PFSK-1 (cell line): ENCODE measurements around the gene EPN3.

ENCODE experiments used
- FOXP2 ChIP-seq: optimal IDR thresholded peaks from 2 replicates; pipeline ENCODE3; 2011; ENCODE audit warnings: borderline replicate concordance, control low read depth, inconsistent platforms; ENCODE audit not compliant: insufficient read depth; ENCODE audit errors: extremely low read length, extremely low read depth
- POLR2AphosphoS5 ChIP-seq: IDR thresholded peaks from 2 replicates; pipeline ENCODE4 v1.6.1; 2012; ENCODE audit warnings: low read depth, mild to moderate bottlenecking, control low read depth, low read length, moderate library complexity
- REST ChIP-seq, 2 experiments: IDR thresholded peaks; 2 replicates each; pipeline versions ENCODE4 v1.6.1 to v1.8.0; 2011 to 2012; ENCODE audit warnings: low read depth in 2 of 2, low read length in 2 of 2, control low read depth in 1 of 2, inconsistent platforms in 1 of 2, mild to moderate bottlenecking in 1 of 2, moderate library complexity in 1 of 2; ENCODE audit not compliant: insufficient read depth in 1 of 2
- SIN3A ChIP-seq: IDR thresholded peaks from 2 replicates; pipeline ENCODE4 v1.6.1; 2012; ENCODE audit warnings: mild to moderate bottlenecking, low read length, moderate library complexity, borderline replicate concordance; ENCODE audit not compliant: insufficient read depth
- TAF1 ChIP-seq: IDR thresholded peaks from 2 replicates; pipeline ENCODE4 v1.6.1; 2012; ENCODE audit warnings: low read length, control low read depth, borderline replicate concordance; ENCODE audit not compliant: insufficient read depth

EPN3 gene

DNA sequence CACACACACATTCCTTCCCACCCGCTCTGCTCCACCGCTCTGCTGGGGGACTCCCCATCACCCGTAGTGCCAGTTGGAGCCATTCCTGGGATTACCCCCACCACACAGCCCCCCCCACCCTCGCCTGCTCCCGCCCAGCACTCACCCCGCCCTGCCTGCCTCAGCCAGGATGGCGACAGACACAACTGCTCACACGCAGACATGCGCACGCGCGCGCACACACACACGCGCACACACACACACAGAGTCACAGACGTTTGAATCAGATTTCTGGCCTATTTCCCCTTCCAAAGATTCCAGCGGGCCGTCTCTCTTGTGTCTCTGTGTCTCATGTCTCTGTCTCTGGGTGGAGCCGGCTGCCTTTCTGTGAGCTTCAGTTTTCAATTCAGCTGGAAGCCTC, 32.4 kb downstream of the EPN3 start:
- TF ChIP-seq REST (IDR thresholded peaks at IDR 0.05; ENCODE audit: insufficient read depth in 1 of 2, low read depth in 2 of 2, low read length in 2 of 2) (no peak), TAF1 (no peak), POLR2AphosphoS5 (no peak), FOXP2 (no peak), SIN3A (no peak)

DNA sequence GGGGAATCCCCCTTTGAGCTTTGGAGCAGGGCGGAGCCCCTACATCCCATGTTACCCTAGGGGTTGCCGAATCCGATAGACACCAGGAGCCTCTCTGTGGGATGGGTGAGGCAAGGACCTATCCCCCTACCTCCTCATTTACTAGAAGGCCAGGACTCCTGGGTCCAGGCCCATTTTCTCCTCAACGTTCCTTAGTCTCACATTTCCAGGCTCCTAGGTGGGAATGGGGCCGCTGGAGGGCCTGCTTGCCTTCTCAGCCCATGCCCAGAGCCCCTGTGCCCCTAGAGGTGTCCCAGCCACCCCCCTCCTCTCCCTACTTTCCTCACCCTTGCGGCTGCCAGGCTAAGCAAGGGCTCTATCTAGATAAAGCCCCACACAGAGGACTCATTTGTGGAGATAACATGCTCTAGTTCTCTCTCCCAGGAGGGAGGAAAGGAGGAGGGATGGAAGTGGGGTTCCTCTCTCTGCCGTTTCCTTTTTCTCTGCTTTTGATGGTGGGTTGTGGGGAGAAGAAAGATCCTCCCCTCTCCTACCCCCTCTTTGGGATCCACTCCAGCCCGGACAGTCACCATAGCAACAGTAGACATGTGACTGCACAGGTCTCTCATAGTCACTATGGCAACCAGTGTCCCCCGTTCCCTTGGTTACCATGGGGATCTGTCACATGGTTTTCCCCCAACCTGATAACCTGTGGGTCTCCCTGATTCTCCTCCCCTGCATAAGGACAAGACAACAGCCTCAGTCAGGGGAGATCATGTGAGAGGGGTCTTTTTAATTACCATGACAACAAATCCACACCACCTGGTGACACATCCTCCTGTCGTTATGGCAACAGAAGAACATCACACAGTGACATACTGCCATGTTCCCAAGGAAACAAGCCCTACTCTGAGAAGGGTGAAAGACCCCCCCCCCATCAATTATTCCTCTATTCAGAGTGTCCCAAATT, 33.1 kb downstream of the EPN3 start:
- TF ChIP-seq REST (IDR thresholded peaks at IDR 0.05; ENCODE audit: insufficient read depth in 1 of 2, low read depth in 2 of 2, low read length in 2 of 2) (no peak), TAF1 (no peak), SIN3A (no peak), FOXP2 (no peak), POLR2AphosphoS5 (no peak)

GRCh38 chr17:50566886-50567285, 34.4 kb downstream of the EPN3 start:
- TF ChIP-seq POLR2AphosphoS5 (no peak), FOXP2 (no peak), SIN3A (no peak), REST (IDR thresholded peaks at IDR 0.05; ENCODE audit: insufficient read depth in 1 of 2, low read depth in 2 of 2, low read length in 2 of 2) (no peak), TAF1 (no peak)

DNA sequence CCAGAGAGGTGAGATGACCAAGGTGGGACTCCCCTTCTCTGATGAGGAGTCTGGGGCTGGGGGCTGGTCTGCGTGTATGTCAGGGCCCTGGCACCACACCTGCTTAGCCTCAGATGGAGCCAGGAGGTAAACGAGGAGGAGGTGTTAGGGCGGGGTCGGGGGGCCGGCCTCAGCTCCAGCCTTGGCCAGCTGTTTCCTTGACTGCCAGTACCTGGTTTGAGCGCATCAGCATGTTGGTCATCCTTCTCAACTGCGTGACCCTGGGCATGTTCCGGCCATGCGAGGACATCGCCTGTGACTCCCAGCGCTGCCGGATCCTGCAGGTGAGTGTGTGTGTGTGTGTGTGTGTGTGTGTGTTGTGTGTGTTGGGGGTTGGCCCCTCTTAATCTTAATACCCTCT, 36.1 kb downstream of the EPN3 start:
- TF ChIP-seq TAF1 (no peak), SIN3A (no peak), POLR2AphosphoS5 (no peak), REST (IDR thresholded peaks at IDR 0.05; ENCODE audit: insufficient read depth in 1 of 2, low read depth in 2 of 2, low read length in 2 of 2) (no peak), FOXP2 (no peak)
